CD14-positive monocyte (primary cell): ENCODE measurements around the gene SUPT6H. TPM values are rescaled to one million over a fixed set of nuclear protein-coding genes. Genes with fewer than 3 reads are reported as not detected.

Experiments used
- DNase-seq, 3 donors: peaks; one replicate each; pipeline ENCODE4 v3.0.0-alpha.2; 2011 to 2022
- H2AFZ ChIP-seq: 2 replicates; pipeline ENCODE4 v1.6.0; 2012; ENCODE audit warnings: mild to moderate bottlenecking, low read depth, low read length, inconsistent platforms; ENCODE audit not compliant: insufficient read depth, poor library complexity, severe bottlenecking
- H3K27ac ChIP-seq, 2 donors: 1 replicate in 1 of 2; 2 replicates in 1 of 2; pipeline ENCODE4 v1.5.1; 2012 to 2013; ENCODE audit warnings: low read length in 2 of 2, control low read depth in 1 of 2, inconsistent platforms in 1 of 2, low read depth in 1 of 2, mild to moderate bottlenecking in 1 of 2
- H3K27me3 ChIP-seq, 2 donors: one replicate each; pipeline versions ENCODE4 v1.6.0 to v1.6.1; 2011 to 2013; ENCODE audit warnings: low read length in 2 of 2; ENCODE audit not compliant: control insufficient read depth in 2 of 2, insufficient read depth in 2 of 2
- H3K36me3 ChIP-seq, 2 donors: replicated peaks in 1 of 2; 1 replicate in 1 of 2; 2 replicates in 1 of 2; pipeline versions ENCODE4 v1.5.1 to v1.6.1; 2012 to 2013; ENCODE audit warnings: low read length in 2 of 2, control low read depth in 1 of 2, inconsistent platforms in 1 of 2, mild to moderate bottlenecking in 1 of 2; ENCODE audit not compliant: insufficient read depth in 2 of 2, control insufficient read depth in 1 of 2
- H3K4me1 ChIP-seq, 2 donors: 1 replicate in 1 of 2; 2 replicates in 1 of 2; pipeline versions ENCODE4 v1.5.1 to v1.6.1; 2012 to 2013; ENCODE audit warnings: low read length in 2 of 2, control low read depth in 1 of 2, inconsistent platforms in 1 of 2, mild to moderate bottlenecking in 1 of 2, moderate library complexity in 1 of 2; ENCODE audit not compliant: insufficient read depth in 2 of 2, control insufficient read depth in 1 of 2
- H3K4me2 ChIP-seq: replicated peaks from 2 replicates; pipeline ENCODE3; 2012; ENCODE audit warnings: low read length, moderate library complexity, mild to moderate bottlenecking; ENCODE audit not compliant: poor library complexity, severe bottlenecking; ENCODE audit errors: extremely low read depth
- H3K4me3 ChIP-seq, 3 experiments: fragments of 200-600 bp in 1 of 3; sonication (generic) in 1 of 3; replicated peaks in 1 of 3; 1 replicate in 2 of 3; 2 replicates in 1 of 3; pipeline ENCODE4 v1.5.1; 2011 to 2013; ENCODE audit warnings: low read length in 3 of 3, mild to moderate bottlenecking in 3 of 3, control low read depth in 2 of 3, low read depth in 2 of 3, inconsistent platforms in 1 of 3, moderate library complexity in 1 of 3
- H3K79me2 ChIP-seq: 2 replicates; pipeline ENCODE4 v1.6.0; 2012; ENCODE audit warnings: mild to moderate bottlenecking, control low read depth, inconsistent platforms, low read length, moderate library complexity; ENCODE audit not compliant: insufficient read depth
- H3K9ac ChIP-seq: 2 replicates; pipeline ENCODE4 v1.6.0; 2017; ENCODE audit warnings: low read length, mild to moderate bottlenecking; ENCODE audit not compliant: insufficient read depth, poor library complexity, severe bottlenecking
- H3K9me3 ChIP-seq, 2 donors: replicated peaks in 1 of 2; 1 replicate in 1 of 2; 2 replicates in 1 of 2; pipeline versions ENCODE4 v1.5.1 to v1.6.1; 2012 to 2013; ENCODE audit warnings: low read length in 2 of 2, control low read depth in 1 of 2; ENCODE audit not compliant: control insufficient read depth in 1 of 2, insufficient read depth in 1 of 2
- H4K20me1 ChIP-seq: 2 replicates; pipeline ENCODE4 v1.6.0; 2012; ENCODE audit warnings: mild to moderate bottlenecking, low read length, control low read depth, moderate library complexity; ENCODE audit not compliant: insufficient read depth
- H3K27ac Mint-ChIP-seq, 7 donors: one replicate each; pipeline ENCODE4 v1.8.0; 2020; ENCODE audit warnings: mild to moderate bottlenecking in 7 of 7, mixed read lengths in 7 of 7, moderate library complexity in 6 of 7, inconsistent platforms in 2 of 7
- H3K27me3 Mint-ChIP-seq, 3 donors: one replicate each; pipeline ENCODE4 v1.8.0; 2021 to 2022; ENCODE audit warnings: low read depth in 3 of 3, mild to moderate bottlenecking in 3 of 3, mixed read lengths in 3 of 3, moderate library complexity in 3 of 3, inconsistent platforms in 1 of 3
- H3K36me3 Mint-ChIP-seq, 2 donors: one replicate each; pipeline ENCODE4 v1.8.0; 2020; ENCODE audit warnings: mixed read lengths in 2 of 2, inconsistent platforms in 1 of 2, mild to moderate bottlenecking in 1 of 2
- H3K4me1 Mint-ChIP-seq: one replicate; pipeline ENCODE4 v1.8.0; 2020; ENCODE audit warnings: mild to moderate bottlenecking, mixed read lengths
- H3K4me3 Mint-ChIP-seq, 2 donors: one replicate each; pipeline ENCODE4 v1.8.0; 2020; ENCODE audit warnings: mild to moderate bottlenecking in 2 of 2, mixed read lengths in 2 of 2, moderate library complexity in 1 of 2
- H3K9me3 Mint-ChIP-seq, 7 donors: one replicate each; pipeline ENCODE4 v1.8.0; 2020 to 2022; ENCODE audit warnings: mixed read lengths in 7 of 7, mild to moderate bottlenecking in 6 of 7, moderate library complexity in 6 of 7, inconsistent platforms in 2 of 7
- CTCF ChIP-seq: fragments of 200-600 bp; IDR thresholded peaks from one replicate; pipeline ENCODE4 v1.8.0; 2022; ENCODE audit warnings: antibody characterized with exemption, mild to moderate bottlenecking
- WGBS: methylation state at CpG from one replicate; pipeline ENCODE4 v1.1.5; 2013; ENCODE audit warnings: missing lambda C conversion rate; ENCODE audit not compliant: insufficient coverage; 5-methylcytosine and 5-hydroxymethylcytosine counted together
- intact Hi-C, 2 donors: fragments of 100-400 bp; cut with micrococcal nuclease; formaldehyde crosslinking; loops; one replicate each; pipeline versions ENCODE4 v1.15.0 to v1.15.1; 2023
- polyA plus RNA-seq, 3 donors: library from polyadenylated mRNA; depleted of rRNA in 1 of 3; unstranded in 2 of 3; stranded (reverse) in 1 of 3; fragments of 300-500 nt in 2 of 3; fragments of >200 nt in 1 of 3; fragmentation: Illumina TruSeq in 2 of 3; gene quantifications; 1 replicate in 2 of 3; 2 replicates in 1 of 3; pipeline ENCODE4 v1.2.3, GENCODE V29; 2012 to 2021

Gene SUPT6H
- polyA plus RNA-seq, 3 donors = 3.8 to 33.9 (median 7.8) TPM

- Histone ChIP-seq H3K36me3 (peaks cover 65 to 91% of the 10 kb centered on the region in 2 donors), H3K4me1 (no peaks in the 10 kb centered on the region), H3K27ac (no peak overlapping the region), H3K27me3 (no peaks in the 10 kb centered on the region), H3K79me2 (peaks cover 41% of the 10 kb centered on the region), H4K20me1 (peaks cover 62% of the 10 kb centered on the region), H3K4me2 (no peak overlapping the region), H3K9ac (no peak overlapping the region), H3K9me3 (no peaks in the 10 kb centered on the region), H2AFZ (no peak overlapping the region), H3K4me3 (no peak overlapping the region)
- no peak for DNase-seq
- no peak for TF ChIP-seq CTCF
- peaks cover 7% of the 10 kb centered on the region for H3K4me1 Mint-ChIP-seq
- no CpG with 5 or more reads among the region's 1 CpG for WGBS
- H3K27me3 Mint-ChIP-seq = peaks cover 0 to 1% (median 0%) of the 10 kb centered on the region in 3 donors
- H3K36me3 Mint-ChIP-seq = peaks cover 63% of the 10 kb centered on the region in 2 donors
- intact Hi-C loops = no loop called here
- no peak overlapping the region for H3K4me3 Mint-ChIP-seq
- no peaks in the 10 kb centered on the region for H3K9me3 Mint-ChIP-seq
- no peak overlapping the region for H3K27ac Mint-ChIP-seq
Observed at GRCh38 chr17:28669918-28670317, 7.9 kb downstream of the SUPT6H start.

- Histone ChIP-seq H3K9ac (no peak overlapping the region), H3K4me2 (no peak overlapping the region), H3K27ac (no peak overlapping the region), H3K27me3 (no peaks in the 10 kb centered on the region), H3K9me3 (no peaks in the 10 kb centered on the region), H3K79me2 (no peaks in the 10 kb centered on the region), H3K4me1 (no peaks in the 10 kb centered on the region), H2AFZ (no peak overlapping the region), H3K36me3 (peaks cover 97 to 100% of the 10 kb centered on the region in 2 donors), H4K20me1 (peaks cover 13% of the 10 kb centered on the region), H3K4me3 (no peak overlapping the region)
- WGBS = 100% methylated on average over 1 of the region's 3 CpGs
- DNase-seq = no peak
- Mint-ChIP-seq H3K27ac (no peak overlapping the region), H3K36me3 (peaks cover 77 to 99% of the 10 kb centered on the region in 2 donors), H3K4me1 (no peaks in the 10 kb centered on the region), H3K4me3 (no peak overlapping the region), H3K9me3 (no peaks in the 10 kb centered on the region), H3K27me3 (peaks cover 0 to 2% (median 1%) of the 10 kb centered on the region in 3 donors)
- intact Hi-C loops = no loop called here
- TF ChIP-seq CTCF = no peak
Observed at GRCh38 chr17:28675490-28675889, 13.5 kb downstream of the SUPT6H start.
